Tibial nerve (tissue), 4 donors: ENCODE measurements around the gene IKZF1.

ENCODE experiments used
- EP300 ChIP-seq, 2 donors: sonication (generic); formaldehyde crosslinking; IDR thresholded peaks; one replicate each; pipeline ENCODE4 v1.6.1; 2017; ENCODE audit warnings: antibody characterized with exemption in 2 of 2, mild to moderate bottlenecking in 1 of 2
- TF ChIP-seq, protein P1 (sequence below), 5 experiments: fragments of 200-600 bp in 3 of 5; fragments of 450-650 bp in 2 of 5; sonication (generic) in 3 of 5; IDR thresholded peaks; one replicate each; pipeline ENCODE4 v1.5.1; 2016 to 2019; ENCODE audit warnings: antibody characterized with exemption in 5 of 5, mild to moderate bottlenecking in 3 of 5, moderate library complexity in 2 of 5

DNA sequence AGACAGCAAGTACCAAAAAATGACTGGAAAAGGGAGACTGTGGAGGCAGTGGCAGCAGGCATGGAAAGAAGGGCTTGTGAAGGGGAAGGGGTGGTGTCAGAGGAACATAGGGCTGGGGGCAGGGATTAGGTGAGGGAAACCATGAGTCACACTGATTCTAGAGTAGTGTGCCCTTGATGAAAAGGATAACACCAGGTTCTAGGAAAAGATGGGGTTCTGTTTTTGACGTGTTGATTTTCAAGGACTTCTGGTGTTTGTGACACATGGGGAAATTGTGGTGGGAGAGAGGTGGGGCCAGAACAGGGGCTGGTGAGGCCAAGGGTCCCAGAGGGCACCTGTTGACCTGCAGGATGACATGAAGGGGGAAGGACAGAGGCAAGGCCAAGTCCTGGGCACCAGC lies 88.6 kb downstream of the IKZF1 start:
- TF ChIP-seq, protein P1, sequence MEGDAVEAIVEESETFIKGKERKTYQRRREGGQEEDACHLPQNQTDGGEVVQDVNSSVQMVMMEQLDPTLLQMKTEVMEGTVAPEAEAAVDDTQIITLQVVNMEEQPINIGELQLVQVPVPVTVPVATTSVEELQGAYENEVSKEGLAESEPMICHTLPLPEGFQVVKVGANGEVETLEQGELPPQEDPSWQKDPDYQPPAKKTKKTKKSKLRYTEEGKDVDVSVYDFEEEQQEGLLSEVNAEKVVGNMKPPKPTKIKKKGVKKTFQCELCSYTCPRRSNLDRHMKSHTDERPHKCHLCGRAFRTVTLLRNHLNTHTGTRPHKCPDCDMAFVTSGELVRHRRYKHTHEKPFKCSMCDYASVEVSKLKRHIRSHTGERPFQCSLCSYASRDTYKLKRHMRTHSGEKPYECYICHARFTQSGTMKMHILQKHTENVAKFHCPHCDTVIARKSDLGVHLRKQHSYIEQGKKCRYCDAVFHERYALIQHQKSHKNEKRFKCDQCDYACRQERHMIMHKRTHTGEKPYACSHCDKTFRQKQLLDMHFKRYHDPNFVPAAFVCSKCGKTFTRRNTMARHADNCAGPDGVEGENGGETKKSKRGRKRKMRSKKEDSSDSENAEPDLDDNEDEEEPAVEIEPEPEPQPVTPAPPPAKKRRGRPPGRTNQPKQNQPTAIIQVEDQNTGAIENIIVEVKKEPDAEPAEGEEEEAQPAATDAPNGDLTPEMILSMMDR (IDR thresholded peaks at IDR 0.05) = no peak
- no peak for TF ChIP-seq EP300 (IDR thresholded peaks at IDR 0.05)
